NB4 (cell line): ENCODE measurements around the gene RAB12.

Experiments
- MYC ChIP-seq: IDR thresholded peaks from 2 replicates; pipeline ENCODE4 v1.6.1; 2011; ENCODE audit warnings: low read depth, low read length
- POLR2A ChIP-seq: IDR thresholded peaks from 2 replicates; pipeline ENCODE4 v1.6.1; 2011; ENCODE audit warnings: mild to moderate bottlenecking; ENCODE audit not compliant: insufficient read length; ENCODE audit errors: extremely low read depth
- TF ChIP-seq, protein P1 (sequence below): IDR thresholded peaks from one replicate; pipeline ENCODE4 v1.5.1; 2012; ENCODE audit warnings: low read depth, low read length
- TF ChIP-seq, protein P2 (sequence below): IDR thresholded peaks from 2 replicates; pipeline ENCODE4 v1.6.1; 2011; ENCODE audit warnings: low read depth, low read length

DNA sequence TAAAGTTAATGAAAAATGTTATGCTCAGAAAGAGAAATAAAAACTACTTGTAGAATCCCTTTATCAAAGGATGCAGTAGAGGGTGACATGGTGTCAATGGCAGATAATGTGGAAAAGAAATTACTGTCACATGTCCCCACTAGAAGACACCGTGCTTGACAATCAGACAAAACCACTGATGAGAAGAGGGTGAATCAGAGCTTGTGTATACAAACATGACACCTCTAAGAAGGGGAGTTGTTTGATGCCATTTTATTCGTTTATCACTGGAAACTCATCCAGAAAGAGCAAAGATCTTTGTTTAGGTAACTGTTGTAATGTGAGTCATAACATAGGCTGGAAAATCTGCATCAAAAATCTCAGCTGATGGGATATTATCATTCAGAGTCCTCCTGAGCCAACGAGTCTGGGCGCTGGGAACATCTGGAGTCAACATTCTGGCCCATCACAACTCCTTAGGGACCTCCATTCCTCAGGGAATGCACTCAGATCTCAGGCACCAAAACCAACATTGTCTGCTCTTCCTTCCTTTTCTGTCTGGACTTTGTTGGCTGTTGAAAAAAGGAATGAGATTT, 49.5 kb upstream of the RAB12 start:
- TF ChIP-seq, protein P1, sequence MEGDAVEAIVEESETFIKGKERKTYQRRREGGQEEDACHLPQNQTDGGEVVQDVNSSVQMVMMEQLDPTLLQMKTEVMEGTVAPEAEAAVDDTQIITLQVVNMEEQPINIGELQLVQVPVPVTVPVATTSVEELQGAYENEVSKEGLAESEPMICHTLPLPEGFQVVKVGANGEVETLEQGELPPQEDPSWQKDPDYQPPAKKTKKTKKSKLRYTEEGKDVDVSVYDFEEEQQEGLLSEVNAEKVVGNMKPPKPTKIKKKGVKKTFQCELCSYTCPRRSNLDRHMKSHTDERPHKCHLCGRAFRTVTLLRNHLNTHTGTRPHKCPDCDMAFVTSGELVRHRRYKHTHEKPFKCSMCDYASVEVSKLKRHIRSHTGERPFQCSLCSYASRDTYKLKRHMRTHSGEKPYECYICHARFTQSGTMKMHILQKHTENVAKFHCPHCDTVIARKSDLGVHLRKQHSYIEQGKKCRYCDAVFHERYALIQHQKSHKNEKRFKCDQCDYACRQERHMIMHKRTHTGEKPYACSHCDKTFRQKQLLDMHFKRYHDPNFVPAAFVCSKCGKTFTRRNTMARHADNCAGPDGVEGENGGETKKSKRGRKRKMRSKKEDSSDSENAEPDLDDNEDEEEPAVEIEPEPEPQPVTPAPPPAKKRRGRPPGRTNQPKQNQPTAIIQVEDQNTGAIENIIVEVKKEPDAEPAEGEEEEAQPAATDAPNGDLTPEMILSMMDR: no peak
- TF ChIP-seq POLR2A: no peak
- TF ChIP-seq, protein P2, sequence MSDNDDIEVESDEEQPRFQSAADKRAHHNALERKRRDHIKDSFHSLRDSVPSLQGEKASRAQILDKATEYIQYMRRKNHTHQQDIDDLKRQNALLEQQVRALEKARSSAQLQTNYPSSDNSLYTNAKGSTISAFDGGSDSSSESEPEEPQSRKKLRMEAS: no peak
- no peak for TF ChIP-seq MYC
